ENCODE data around the gene HIVEP3.

HIVEP3 gene

GRCh38 chr1:41621791-41622190, 296.9 kb downstream of the HIVEP3 start:
- H3K4me3 ChIP-seq (IDR thresholded peaks at IDR 0.05; ENCODE audit: insufficient read depth, low read depth, low read length): no peak overlapping the region
- no peak overlapping the region for H3K27ac ChIP-seq
- H3K9ac ChIP-seq: no peak overlapping the region
- no peak overlapping the region for H2AFZ ChIP-seq (ENCODE audit: low read depth)
- no peaks in the 10 kb centered on the region for H4K20me1 ChIP-seq (ENCODE audit: insufficient read depth)
- no peak for TF ChIP-seq CTCF (conservative IDR thresholded peaks at IDR 0.05; ENCODE audit: low read depth, low read length)
- no peaks in the 10 kb centered on the region for H3K27me3 ChIP-seq (ENCODE audit: insufficient read depth, low read depth)
- H3K4me1 ChIP-seq (ENCODE audit: low read depth, poor library complexity, severe bottlenecking): peaks cover 45% of the 10 kb centered on the region
- no peak overlapping the region for H3K4me2 ChIP-seq
- no peaks in the 10 kb centered on the region for H3K36me3 ChIP-seq (ENCODE audit: insufficient read depth)
- H3K79me2 ChIP-seq (ENCODE audit: insufficient read depth, low read depth): no peaks in the 10 kb centered on the region

GRCh38 chr1:41621256-41621655, 297.5 kb downstream of the HIVEP3 start:
- no peak overlapping the region for H3K4me2 ChIP-seq
- H3K36me3 ChIP-seq (ENCODE audit: insufficient read depth): no peaks in the 10 kb centered on the region
- no peaks in the 10 kb centered on the region for H3K27me3 ChIP-seq (ENCODE audit: insufficient read depth, low read depth)
- H4K20me1 ChIP-seq (ENCODE audit: insufficient read depth): no peaks in the 10 kb centered on the region
- no peak overlapping the region for H3K4me3 ChIP-seq (IDR thresholded peaks at IDR 0.05; ENCODE audit: insufficient read depth, low read depth, low read length)
- H3K27ac ChIP-seq: no peak overlapping the region
- TF ChIP-seq CTCF (conservative IDR thresholded peaks at IDR 0.05; ENCODE audit: low read depth, low read length): no peak
- H3K9ac ChIP-seq: no peak overlapping the region
- H3K79me2 ChIP-seq (ENCODE audit: insufficient read depth, low read depth): no peaks in the 10 kb centered on the region
- no peak overlapping the region for H2AFZ ChIP-seq (ENCODE audit: low read depth)
- H3K4me1 ChIP-seq (ENCODE audit: low read depth, poor library complexity, severe bottlenecking): peaks cover 45% of the 10 kb centered on the region

- Histone ChIP-seq H3K79me2 (ENCODE audit: insufficient read depth, low read depth) (no peaks in the 10 kb centered on the region), H3K4me3 (IDR thresholded peaks at IDR 0.05; ENCODE audit: insufficient read depth, low read depth, low read length) (no peak overlapping the region), H2AFZ (ENCODE audit: low read depth) (no peak overlapping the region), H3K36me3 (ENCODE audit: insufficient read depth) (no peaks in the 10 kb centered on the region), H3K27ac (no peak overlapping the region; the same call in 1 of the 2 replicates), H4K20me1 (ENCODE audit: insufficient read depth) (no peaks in the 10 kb centered on the region), H3K4me1 (ENCODE audit: low read depth, poor library complexity, severe bottlenecking) (peaks cover 45% of the 10 kb centered on the region), H3K9ac (no peak overlapping the region), H3K27me3 (ENCODE audit: insufficient read depth, low read depth) (no peaks in the 10 kb centered on the region), H3K4me2 (no peak overlapping the region)
- TF ChIP-seq CTCF (conservative IDR thresholded peaks at IDR 0.05; ENCODE audit: low read depth, low read length): no peak
Observed at GRCh38 chr1:41620365-41621169, 298.2 kb downstream of the HIVEP3 start.

- H3K4me2 ChIP-seq: no peak overlapping the region
- no peak overlapping the region for H2AFZ ChIP-seq (ENCODE audit: low read depth)
- peaks cover 45% of the 10 kb centered on the region for H3K4me1 ChIP-seq (ENCODE audit: low read depth, poor library complexity, severe bottlenecking)
- H3K27ac ChIP-seq: no peak overlapping the region; the same call in 1 of the 2 replicates
- no peaks in the 10 kb centered on the region for H3K79me2 ChIP-seq (ENCODE audit: insufficient read depth, low read depth)
- no peaks in the 10 kb centered on the region for H4K20me1 ChIP-seq (ENCODE audit: insufficient read depth)
- H3K27me3 ChIP-seq (ENCODE audit: insufficient read depth, low read depth): no peaks in the 10 kb centered on the region
- no peak overlapping the region for H3K4me3 ChIP-seq (IDR thresholded peaks at IDR 0.05; ENCODE audit: insufficient read depth, low read depth, low read length)
- H3K36me3 ChIP-seq (ENCODE audit: insufficient read depth): no peaks in the 10 kb centered on the region
- TF ChIP-seq CTCF (conservative IDR thresholded peaks at IDR 0.05; ENCODE audit: low read depth, low read length): no peak
- H3K9ac ChIP-seq: no peak overlapping the region
Observed at GRCh38 chr1:41619511-41620364, 299.0 kb downstream of the HIVEP3 start.

Measured in KMS-11 (cell line).